ENCODE results near the gene PHF13. TPM values are rescaled to one million over a fixed set of nuclear protein-coding genes. Genes with fewer than 3 reads are reported as not detected.

The PHF13 gene
- total and polyA plus RNA-seq, 10 of the 15 experiments (the other 5 are each of a cell fraction or from before 2014, with no cell fraction given): 0.87 to 15.4 (median 5.1) TPM

DNA sequence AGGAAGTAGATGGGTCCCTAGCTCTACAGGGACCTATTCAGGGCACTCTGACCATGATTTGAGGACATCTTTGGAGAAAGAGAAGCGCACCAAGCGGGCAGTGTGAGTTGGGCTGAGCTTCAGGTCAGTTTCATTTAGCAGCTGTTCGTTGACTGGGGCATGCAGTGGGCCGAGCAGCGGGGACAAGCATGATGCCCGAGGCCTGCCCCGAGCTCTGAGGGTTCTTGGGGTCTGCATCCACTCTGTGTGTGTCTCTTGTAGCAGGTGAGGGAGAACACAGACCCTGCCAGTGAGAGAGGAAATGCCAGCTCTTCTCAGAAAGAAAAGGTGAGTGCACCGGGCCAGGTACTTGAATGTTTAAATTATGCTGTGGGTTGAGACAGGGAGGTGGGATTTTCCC is 16.5 kb downstream of the PHF13 start:
- TF ChIP-seq, protein P1, sequence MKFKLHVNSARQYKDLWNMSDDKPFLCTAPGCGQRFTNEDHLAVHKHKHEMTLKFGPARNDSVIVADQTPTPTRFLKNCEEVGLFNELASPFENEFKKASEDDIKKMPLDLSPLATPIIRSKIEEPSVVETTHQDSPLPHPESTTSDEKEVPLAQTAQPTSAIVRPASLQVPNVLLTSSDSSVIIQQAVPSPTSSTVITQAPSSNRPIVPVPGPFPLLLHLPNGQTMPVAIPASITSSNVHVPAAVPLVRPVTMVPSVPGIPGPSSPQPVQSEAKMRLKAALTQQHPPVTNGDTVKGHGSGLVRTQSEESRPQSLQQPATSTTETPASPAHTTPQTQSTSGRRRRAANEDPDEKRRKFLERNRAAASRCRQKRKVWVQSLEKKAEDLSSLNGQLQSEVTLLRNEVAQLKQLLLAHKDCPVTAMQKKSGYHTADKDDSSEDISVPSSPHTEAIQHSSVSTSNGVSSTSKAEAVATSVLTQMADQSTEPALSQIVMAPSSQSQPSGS (IDR thresholded peaks at IDR 0.05; ENCODE audit: low read length): no peak
- TF ChIP-seq POLR2AphosphoS2 (IDR thresholded peaks at IDR 0.05; ENCODE audit: low read depth, low read length) (no peak), ZSCAN29 (IDR thresholded peaks at IDR 0.05) (no peak)
- TF ChIP-seq, protein P2, sequence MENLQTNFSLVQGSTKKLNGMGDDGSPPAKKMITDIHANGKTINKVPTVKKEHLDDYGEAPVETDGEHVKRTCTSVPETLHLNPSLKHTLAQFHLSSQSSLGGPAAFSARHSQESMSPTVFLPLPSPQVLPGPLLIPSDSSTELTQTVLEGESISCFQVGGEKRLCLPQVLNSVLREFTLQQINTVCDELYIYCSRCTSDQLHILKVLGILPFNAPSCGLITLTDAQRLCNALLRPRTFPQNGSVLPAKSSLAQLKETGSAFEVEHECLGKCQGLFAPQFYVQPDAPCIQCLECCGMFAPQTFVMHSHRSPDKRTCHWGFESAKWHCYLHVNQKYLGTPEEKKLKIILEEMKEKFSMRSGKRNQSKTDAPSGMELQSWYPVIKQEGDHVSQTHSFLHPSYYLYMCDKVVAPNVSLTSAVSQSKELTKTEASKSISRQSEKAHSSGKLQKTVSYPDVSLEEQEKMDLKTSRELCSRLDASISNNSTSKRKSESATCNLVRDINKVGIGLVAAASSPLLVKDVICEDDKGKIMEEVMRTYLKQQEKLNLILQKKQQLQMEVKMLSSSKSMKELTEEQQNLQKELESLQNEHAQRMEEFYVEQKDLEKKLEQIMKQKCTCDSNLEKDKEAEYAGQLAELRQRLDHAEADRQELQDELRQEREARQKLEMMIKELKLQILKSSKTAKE (IDR thresholded peaks at IDR 0.05; ENCODE audit: low read depth, poor library complexity, severe bottlenecking): no peak
- RAD21 ChIA-PET (ENCODE audit: unreplicated experiment): no interaction called here
- ATAC-seq: no peak
- Histone ChIP-seq H3K9ac (ENCODE audit: control insufficient read depth, insufficient read depth, low read length) (no peak overlapping the region), H3K27me3 (replicated peaks in 1 of 2; ENCODE audit: control insufficient read depth in 2 of 2, insufficient read depth in 2 of 2, low read length in 1 of 2) (no peaks in the 10 kb centered on the region), H4K20me1 (ENCODE audit: control insufficient read depth, insufficient read depth) (no peaks in the 10 kb centered on the region), H3K4me1 (ENCODE audit: control insufficient read depth, insufficient read depth, low read length) (peaks cover 13% of the 10 kb centered on the region), H3K4me2 (ENCODE audit: control insufficient read depth, insufficient read depth) (no peak overlapping the region), H3K79me2 (ENCODE audit: control insufficient read depth, insufficient read depth, low read length) (peaks cover 22% of the 10 kb centered on the region), H3K36me3 (ENCODE audit: control insufficient read depth in 2 of 2, insufficient read depth in 2 of 2, low read length in 1 of 2) (peaks cover 9 to 16% of the 10 kb centered on the region in 2 experiments; a peak in 3 of 4 replicates), H3K27ac (ENCODE audit: control insufficient read depth, insufficient read depth) (no peak overlapping the region), H3K9me3 (replicated peaks; ENCODE audit: control insufficient read depth, insufficient read depth, low read length) (no peaks in the 10 kb centered on the region), H3K4me3 (no peak overlapping the region), H2AFZ (ENCODE audit: control insufficient read depth, low read depth, low read length) (no peak overlapping the region)
- intact Hi-C loops (cut with micrococcal nuclease; ENCODE audit: unreplicated experiment): no loop called here
- 98% methylated on average over 6 of the region's 8 CpGs for WGBS (ENCODE audit: insufficient coverage, insufficient replicate concordance, low lambda C conversion rate, missing lambda C conversion rate)
- SMC1A ChIA-PET (ENCODE audit: uncharacterized antibody, unreplicated experiment): no interaction called here
- POLR2A ChIA-PET: no interaction called here
- FAIRE-seq: no peak
- no peak for DNase-seq (ENCODE audit: low read depth, low spot score)
- in situ Hi-C loops (cut with MboI): no loop called here
- CTCF ChIA-PET: no interaction called here
- BruUV-seq (replicated peaks): no TSS peak
